Naive B cell (primary cell): Measurements from ENCODE around the gene MYBPH. TPM values are rescaled to one million over a fixed set of nuclear protein-coding genes. Genes with fewer than 3 reads are reported as not detected.

Source experiments
- ATAC-seq, 2 donors: fragments of 150-1000 bp; cut with Tn5 transposase; 2 replicates each; pipeline ENCODE4 v1.10.0; 2021; ENCODE audit warnings: low read depth in 2 of 2, mild to moderate bottlenecking in 2 of 2, moderate library complexity in 2 of 2
- DNase-seq: peaks from one replicate; pipeline ENCODE4 v3.0.0; 2022
- H3K27ac Mint-ChIP-seq, 6 donors: one replicate each; pipeline ENCODE4 v1.8.0; 2020 to 2022; ENCODE audit warnings: mild to moderate bottlenecking in 6 of 6, mixed read lengths in 6 of 6, moderate library complexity in 5 of 6, inconsistent platforms in 2 of 6
- H3K27me3 Mint-ChIP-seq, 3 donors: one replicate each; pipeline ENCODE4 v1.8.0; 2021 to 2022; ENCODE audit warnings: mixed read lengths in 3 of 3, mild to moderate bottlenecking in 1 of 3
- H3K36me3 Mint-ChIP-seq, 2 donors: one replicate each; pipeline ENCODE4 v1.8.0; 2020 to 2022; ENCODE audit warnings: mixed read lengths in 2 of 2, inconsistent platforms in 1 of 2, mild to moderate bottlenecking in 1 of 2
- H3K4me1 Mint-ChIP-seq, 3 donors: one replicate each; pipeline ENCODE4 v1.8.0; 2020 to 2022; ENCODE audit warnings: mixed read lengths in 3 of 3, inconsistent platforms in 1 of 3, mild to moderate bottlenecking in 1 of 3, moderate library complexity in 1 of 3
- H3K4me3 Mint-ChIP-seq, 8 donors: one replicate each; pipeline ENCODE4 v1.8.0; 2020 to 2022; ENCODE audit warnings: mild to moderate bottlenecking in 8 of 8, mixed read lengths in 8 of 8, moderate library complexity in 8 of 8, inconsistent platforms in 2 of 8
- H3K9me3 Mint-ChIP-seq, 7 donors: one replicate each; pipeline ENCODE4 v1.8.0; 2020 to 2022; ENCODE audit warnings: mixed read lengths in 7 of 7, mild to moderate bottlenecking in 5 of 7, inconsistent platforms in 2 of 7, moderate library complexity in 1 of 7
- polyA plus RNA-seq, 6 donors: library from polyadenylated mRNA; unstranded; fragments of 300-500 nt; fragmentation: Illumina TruSeq; gene quantifications; one replicate each; pipeline ENCODE4 v1.2.3, GENCODE V29; 2021; ENCODE audit warnings: low read depth in 6 of 6

The MYBPH gene
- polyA plus RNA-seq, 6 donors from 2014 or later = not detected

- Mint-ChIP-seq H3K27me3 (peaks cover 0 to 12% (median 0%) of the 10 kb centered on the region in 3 donors), H3K36me3 (no peaks in the 10 kb centered on the region), H3K27ac (no peak overlapping the region), H3K4me3 (no peak overlapping the region), H3K9me3 (no peaks in the 10 kb centered on the region), H3K4me1 (no peaks in the 10 kb centered on the region)
- ATAC-seq = no peak
- DNase-seq = no peak
These were observed 23.2 kb downstream of the MYBPH start for GRCh38 chr1:203152158-203153034.

- Mint-ChIP-seq H3K27ac (no peak overlapping the region), H3K36me3 (no peaks in the 10 kb centered on the region), H3K27me3 (peaks cover 0 to 8% (median 0%) of the 10 kb centered on the region in 3 donors), H3K9me3 (no peaks in the 10 kb centered on the region), H3K4me1 (no peaks in the 10 kb centered on the region), H3K4me3 (no peak overlapping the region)
- ATAC-seq (no peak), DNase-seq (no peak)
These were observed 24.1 kb downstream of the MYBPH start for GRCh38 chr1:203151362-203152157.

- Mint-ChIP-seq H3K4me1 (no peaks in the 10 kb centered on the region), H3K27me3 (peaks cover 0 to 8% (median 0%) of the 10 kb centered on the region in 3 donors), H3K27ac (peak overlapping the region in 1 of 6 donors; percentile 66), H3K9me3 (no peaks in the 10 kb centered on the region), H3K36me3 (no peaks in the 10 kb centered on the region), H3K4me3 (no peak overlapping the region)
- ATAC-seq = no peak
- DNase-seq = no peak
These were observed 24.9 kb downstream of the MYBPH start for GRCh38 chr1:203150511-203151297.

GRCh38 chr1:203149188-203149840 is 26.3 kb downstream of the MYBPH start:
- peak overlapping the region in 1 of 6 donors; percentile 70 for H3K27ac Mint-ChIP-seq
- H3K36me3 Mint-ChIP-seq = peaks cover 0 to under 1% of the 10 kb centered on the region in 2 donors
- ATAC-seq = no peak
- peaks cover 0 to 3% (median 0%) of the 10 kb centered on the region in 3 donors for H3K27me3 Mint-ChIP-seq
- H3K4me1 Mint-ChIP-seq = no peaks in the 10 kb centered on the region
- no peaks in the 10 kb centered on the region for H3K9me3 Mint-ChIP-seq
- no peak for DNase-seq
- H3K4me3 Mint-ChIP-seq = no peak overlapping the region

GRCh38 chr1:203148579-203148978 is 27.0 kb downstream of the MYBPH start:
- Mint-ChIP-seq H3K36me3 (peaks cover 0 to 8% of the 10 kb centered on the region in 2 donors), H3K4me3 (no peak overlapping the region)

GRCh38 chr1:203148127-203148526 is 27.5 kb downstream of the MYBPH start:
- peaks cover 0 to 6% (median 2%) of the 10 kb centered on the region in 7 donors for H3K9me3 Mint-ChIP-seq
- no peaks in the 10 kb centered on the region for H3K4me1 Mint-ChIP-seq
- no peak overlapping the region for H3K27ac Mint-ChIP-seq
- ATAC-seq (no peak), DNase-seq (no peak)
- no peak overlapping the region for H3K4me3 Mint-ChIP-seq
- peaks cover 0 to 6% (median 0%) of the 10 kb centered on the region in 3 donors for H3K27me3 Mint-ChIP-seq
- peaks cover 0 to 12% of the 10 kb centered on the region in 2 donors for H3K36me3 Mint-ChIP-seq

More at GRCh38 chr1:203148579-203148978, 27.0 kb downstream of the MYBPH start:
- Mint-ChIP-seq H3K27me3 (peaks cover 0 to 6% (median 0%) of the 10 kb centered on the region in 3 donors), H3K27ac (peak overlapping the region in 1 of 6 donors; percentile 57), H3K4me1 (no peaks in the 10 kb centered on the region), H3K9me3 (peaks cover 0 to 3% (median under 1%) of the 10 kb centered on the region in 7 donors)
- DNase-seq = no peak
- no peak for ATAC-seq

- H3K4me1 Mint-ChIP-seq = no peaks in the 10 kb centered on the region
- DNase-seq (no peak), ATAC-seq (no peak)
- no peak overlapping the region for H3K27ac Mint-ChIP-seq
- H3K9me3 Mint-ChIP-seq = peaks cover 0 to 6% (median 2%) of the 10 kb centered on the region in 7 donors
- peaks cover 0 to 18% of the 10 kb centered on the region in 2 donors for H3K36me3 Mint-ChIP-seq
- H3K27me3 Mint-ChIP-seq = peaks cover 0 to 6% (median 5%) of the 10 kb centered on the region in 3 donors
- H3K4me3 Mint-ChIP-seq = no peak overlapping the region
These were observed 28.2 kb downstream of the MYBPH start for GRCh38 chr1:203147376-203147775.

GRCh38 chr1:203146537-203146936 is 29.1 kb downstream of the MYBPH start:
- DNase-seq (no peak), ATAC-seq (no peak)
- Mint-ChIP-seq H3K4me3 (no peak overlapping the region), H3K9me3 (peaks cover 0 to 6% (median 2%) of the 10 kb centered on the region in 7 donors), H3K27ac (no peak overlapping the region), H3K27me3 (peaks cover 0 to 13% (median 11%) of the 10 kb centered on the region in 3 donors), H3K4me1 (no peaks in the 10 kb centered on the region), H3K36me3 (peaks cover 0 to 23% of the 10 kb centered on the region in 2 donors)

GRCh38 chr1:203146042-203146369 is 29.6 kb downstream of the MYBPH start:
- H3K36me3 Mint-ChIP-seq = peaks cover 0 to 23% of the 10 kb centered on the region in 2 donors
- H3K4me3 Mint-ChIP-seq = no peak overlapping the region
- H3K27me3 Mint-ChIP-seq = peaks cover 0 to 13% (median 11%) of the 10 kb centered on the region in 3 donors
- DNase-seq (no peak), ATAC-seq (no peak)
- H3K27ac Mint-ChIP-seq = peak overlapping the region in 1 of 6 donors; percentile 81
- peaks cover 0 to 6% (median 2%) of the 10 kb centered on the region in 7 donors for H3K9me3 Mint-ChIP-seq
- no peaks in the 10 kb centered on the region for H3K4me1 Mint-ChIP-seq

GRCh38 chr1:203145321-203146041 is 30.1 kb downstream of the MYBPH start:
- Mint-ChIP-seq H3K4me3 (no peak overlapping the region), H3K9me3 (peaks cover 0 to 6% (median 2%) of the 10 kb centered on the region in 7 donors), H3K4me1 (no peaks in the 10 kb centered on the region), H3K27ac (peak overlapping the region in 2 of 6 donors; percentile 74 to 81), H3K36me3 (peaks cover 0 to 23% of the 10 kb centered on the region in 2 donors), H3K27me3 (peaks cover 0 to 13% (median 11%) of the 10 kb centered on the region in 3 donors)
- no peak for DNase-seq
- ATAC-seq = no peak

- Mint-ChIP-seq H3K27ac (no peak overlapping the region), H3K36me3 (peaks cover 0 to 23% of the 10 kb centered on the region in 2 donors), H3K27me3 (peaks cover 0 to 13% (median 11%) of the 10 kb centered on the region in 3 donors), H3K4me1 (no peaks in the 10 kb centered on the region), H3K9me3 (peaks cover 0 to 6% (median 2%) of the 10 kb centered on the region in 7 donors), H3K4me3 (peak overlapping the region in 1 of 8 donors; percentile 56)
- DNase-seq (no peak), ATAC-seq (no peak)
These were observed 31.0 kb downstream of the MYBPH start for GRCh38 chr1:203144661-203145060.

- ATAC-seq (no peak), DNase-seq (no peak)
- H3K4me1 Mint-ChIP-seq = no peaks in the 10 kb centered on the region
- H3K4me3 Mint-ChIP-seq = no peak overlapping the region
- peaks cover 0 to 6% (median 2%) of the 10 kb centered on the region in 7 donors for H3K9me3 Mint-ChIP-seq
- peaks cover 0 to 23% of the 10 kb centered on the region in 2 donors for H3K36me3 Mint-ChIP-seq
- peaks cover 0 to 13% (median 11%) of the 10 kb centered on the region in 3 donors for H3K27me3 Mint-ChIP-seq
- H3K27ac Mint-ChIP-seq = no peak overlapping the region
These were observed 32.0 kb downstream of the MYBPH start for GRCh38 chr1:203143641-203144040.
